WTC11 (cell line): ENCODE data around the gene CISH. TPM values are rescaled to one million over a fixed set of nuclear protein-coding genes. Genes with fewer than 3 reads are reported as not detected.

Experiments
- ATAC-seq: fragments of 200-7000 bp; cut with Tn5 transposase; 2 replicates; pipeline ENCODE4 v1.10.0; 2021; ENCODE audit warnings: mild to moderate bottlenecking, moderate library complexity
- CTCF ChIA-PET: fragments of 300-600 bp; sonication (Branson Sonifier 250); formaldehyde crosslinking; loops from one replicate; lab custom pipeline; 2021; ENCODE audit warnings: antibody characterized with exemption; lab: Charles Lee
- POLR2A ChIA-PET: fragments of 350-600 bp; sonication (Branson Sonifier 250); formaldehyde crosslinking; loops from one replicate; lab custom pipeline; 2021; ENCODE audit warnings: antibody characterized with exemption; lab: Charles Lee
- DNase-seq: peaks from one replicate; pipeline ENCODE4 v3.0.0; 2021; ENCODE audit warnings: low spot score
- H3K27ac Mint-ChIP-seq: 2 replicates; pipeline ENCODE4 v1.8.0; 2021; ENCODE audit warnings: mixed read lengths
- H3K27me3 Mint-ChIP-seq: 2 replicates; pipeline ENCODE4 v1.8.0; 2021; ENCODE audit warnings: low read depth, mild to moderate bottlenecking, moderate library complexity, mixed read lengths
- H3K36me3 Mint-ChIP-seq: 2 replicates; pipeline ENCODE4 v1.8.0; 2021; ENCODE audit warnings: mixed read lengths
- H3K4me1 Mint-ChIP-seq: 2 replicates; pipeline ENCODE4 v1.8.0; 2022; ENCODE audit warnings: mixed read lengths
- H3K4me3 Mint-ChIP-seq: 2 replicates; pipeline ENCODE4 v1.8.0; 2021; ENCODE audit warnings: mild to moderate bottlenecking, moderate library complexity, mixed read lengths
- H3K9me3 Mint-ChIP-seq: 2 replicates; pipeline ENCODE4 v1.8.0; 2021; ENCODE audit warnings: mixed read lengths
- AR ChIP-seq: fragments of 250-450 bp; sonication (Bioruptor Pico); IDR thresholded peaks from 2 replicates; pipeline ENCODE4 v1.9.0; 2021; ENCODE audit warnings: mild to moderate bottlenecking
- ETV6 ChIP-seq: sonication (generic); formaldehyde crosslinking; IDR thresholded peaks from 2 replicates; pipeline ENCODE4 v1.8.1; 2022; ENCODE audit warnings: mild to moderate bottlenecking, missing genetic modification reagents
- FOXP1 ChIP-seq: sonication (generic); formaldehyde crosslinking; IDR thresholded peaks from 2 replicates; pipeline ENCODE4 v1.8.0; 2022; ENCODE audit warnings: missing genetic modification reagents, mild to moderate bottlenecking, moderate library complexity, borderline replicate concordance
- GABPB1 ChIP-seq: sonication (generic); formaldehyde crosslinking; IDR thresholded peaks from 2 replicates; pipeline ENCODE4 v1.8.1; 2023; ENCODE audit warnings: mild to moderate bottlenecking, missing genetic modification reagents
- GTF2I ChIP-seq: fragments of 250-450 bp; sonication (Bioruptor Pico); conservative IDR thresholded peaks from 2 replicates; pipeline ENCODE4 v1.4.0; 2021; ENCODE audit warnings: mild to moderate bottlenecking
- JAZF1 ChIP-seq: fragments of 250-450 bp; sonication (Bioruptor Pico); IDR thresholded peaks from 2 replicates; pipeline ENCODE4 v1.9.0; 2021; ENCODE audit warnings: moderate library complexity, mild to moderate bottlenecking, inconsistent platforms
- JUN ChIP-seq: sonication (generic); formaldehyde crosslinking; IDR thresholded peaks from 2 replicates; pipeline ENCODE4 v1.8.0; 2023; ENCODE audit warnings: mild to moderate bottlenecking, missing genetic modification reagents
- MAX ChIP-seq: sonication (generic); formaldehyde crosslinking; IDR thresholded peaks from 2 replicates; pipeline ENCODE4 v1.8.0; 2022; ENCODE audit warnings: mild to moderate bottlenecking, missing genetic modification reagents
- NR1H2 ChIP-seq: sonication (generic); formaldehyde crosslinking; IDR thresholded peaks from 2 replicates; pipeline ENCODE4 v1.9.0; 2021; ENCODE audit warnings: mild to moderate bottlenecking, moderate library complexity, missing genetic modification reagents
- NR3C1 ChIP-seq: sonication (generic); formaldehyde crosslinking; conservative IDR thresholded peaks from 2 replicates; pipeline ENCODE4 v1.8.1; 2023; ENCODE audit warnings: low read depth, mild to moderate bottlenecking, missing genetic modification reagents
- SP1 ChIP-seq: sonication (generic); formaldehyde crosslinking; conservative IDR thresholded peaks from 2 replicates; pipeline ENCODE4 v1.8.1; 2022; ENCODE audit warnings: missing genetic modification reagents
- TEAD4 ChIP-seq: sonication (generic); formaldehyde crosslinking; IDR thresholded peaks from 2 replicates; pipeline ENCODE4 v1.8.0; 2022; ENCODE audit warnings: mild to moderate bottlenecking, missing genetic modification reagents
- ZMAT4 ChIP-seq: fragments of 250-450 bp; sonication (Bioruptor Pico); IDR thresholded peaks from 2 replicates; pipeline ENCODE4 v1.9.0; 2021; ENCODE audit warnings: mild to moderate bottlenecking
- ZNF317 ChIP-seq: sonication (generic); formaldehyde crosslinking; IDR thresholded peaks from 2 replicates; pipeline ENCODE4 v1.8.1; 2023; ENCODE audit warnings: low read depth, mild to moderate bottlenecking, moderate library complexity, missing genetic modification reagents, borderline replicate concordance
- total RNA-seq: library from RNA; stranded (reverse); gene quantifications from 3 replicates; pipeline ENCODE4 v1.2.3, GENCODE V29; 2021
- TF ChIP-seq, protein P1 (sequence below): sonication (generic); formaldehyde crosslinking; IDR thresholded peaks from 2 replicates; pipeline ENCODE4 v1.8.0; 2022; ENCODE audit warnings: missing genetic modification reagents
- TF ChIP-seq, protein P2 (sequence below): sonication (generic); formaldehyde crosslinking; IDR thresholded peaks from 2 replicates; pipeline ENCODE4 v1.8.1; 2022; ENCODE audit warnings: low read depth, mild to moderate bottlenecking, moderate library complexity, missing genetic modification reagents, borderline replicate concordance
- TF ChIP-seq, protein P3 (sequence below): sonication (generic); formaldehyde crosslinking; IDR thresholded peaks from 2 replicates; pipeline ENCODE4 v1.8.1; 2023; ENCODE audit warnings: mild to moderate bottlenecking, missing genetic modification reagents, moderate library complexity
- TF ChIP-seq, protein P4 (sequence below): fragments of 250-450 bp; sonication (Bioruptor Pico); IDR thresholded peaks from 2 replicates; pipeline ENCODE4 v1.9.0; 2021; ENCODE audit warnings: moderate library complexity, mild to moderate bottlenecking, inconsistent platforms, borderline replicate concordance

CISH gene
- total RNA-seq, 1 experiment from 2014 or later, result 2.4 TPM

- H3K4me1 Mint-ChIP-seq, result no peaks in the 10 kb centered on the region
- ATAC-seq (no peak), DNase-seq (no peak)
- H3K36me3 Mint-ChIP-seq, result no peaks in the 10 kb centered on the region
- ChIA-PET CTCF (interaction anchor here (3.1 kb wide), 1 partner anchor 42 kb away, joined by 11 read pairs; the partner anchor contains the start of gene MAPKAPK3), POLR2A (no interaction called here)
- peaks cover 3% of the 10 kb centered on the region; the same call in 1 of the 2 replicates for H3K27me3 Mint-ChIP-seq
- H3K4me3 Mint-ChIP-seq, result no peak overlapping the region
- no peaks in the 10 kb centered on the region for H3K9me3 Mint-ChIP-seq
- no peak overlapping the region for H3K27ac Mint-ChIP-seq
- TF ChIP-seq, protein P1, sequence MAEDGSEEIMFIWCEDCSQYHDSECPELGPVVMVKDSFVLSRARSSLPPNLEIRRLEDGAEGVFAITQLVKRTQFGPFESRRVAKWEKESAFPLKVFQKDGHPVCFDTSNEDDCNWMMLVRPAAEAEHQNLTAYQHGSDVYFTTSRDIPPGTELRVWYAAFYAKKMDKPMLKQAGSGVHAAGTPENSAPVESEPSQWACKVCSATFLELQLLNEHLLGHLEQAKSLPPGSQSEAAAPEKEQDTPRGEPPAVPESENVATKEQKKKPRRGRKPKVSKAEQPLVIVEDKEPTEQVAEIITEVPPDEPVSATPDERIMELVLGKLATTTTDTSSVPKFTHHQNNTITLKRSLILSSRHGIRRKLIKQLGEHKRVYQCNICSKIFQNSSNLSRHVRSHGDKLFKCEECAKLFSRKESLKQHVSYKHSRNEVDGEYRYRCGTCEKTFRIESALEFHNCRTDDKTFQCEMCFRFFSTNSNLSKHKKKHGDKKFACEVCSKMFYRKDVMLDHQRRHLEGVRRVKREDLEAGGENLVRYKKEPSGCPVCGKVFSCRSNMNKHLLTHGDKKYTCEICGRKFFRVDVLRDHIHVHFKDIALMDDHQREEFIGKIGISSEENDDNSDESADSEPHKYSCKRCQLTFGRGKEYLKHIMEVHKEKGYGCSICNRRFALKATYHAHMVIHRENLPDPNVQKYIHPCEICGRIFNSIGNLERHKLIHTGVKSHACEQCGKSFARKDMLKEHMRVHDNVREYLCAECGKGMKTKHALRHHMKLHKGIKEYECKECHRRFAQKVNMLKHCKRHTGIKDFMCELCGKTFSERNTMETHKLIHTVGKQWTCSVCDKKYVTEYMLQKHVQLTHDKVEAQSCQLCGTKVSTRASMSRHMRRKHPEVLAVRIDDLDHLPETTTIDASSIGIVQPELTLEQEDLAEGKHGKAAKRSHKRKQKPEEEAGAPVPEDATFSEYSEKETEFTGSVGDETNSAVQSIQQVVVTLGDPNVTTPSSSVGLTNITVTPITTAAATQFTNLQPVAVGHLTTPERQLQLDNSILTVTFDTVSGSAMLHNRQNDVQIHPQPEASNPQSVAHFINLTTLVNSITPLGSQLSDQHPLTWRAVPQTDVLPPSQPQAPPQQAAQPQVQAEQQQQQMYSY (CRISPR knock-in tag), result no peak
- TF ChIP-seq ZNF317 (CRISPR knock-in tag), result no peak
- TF ChIP-seq, protein P2, sequence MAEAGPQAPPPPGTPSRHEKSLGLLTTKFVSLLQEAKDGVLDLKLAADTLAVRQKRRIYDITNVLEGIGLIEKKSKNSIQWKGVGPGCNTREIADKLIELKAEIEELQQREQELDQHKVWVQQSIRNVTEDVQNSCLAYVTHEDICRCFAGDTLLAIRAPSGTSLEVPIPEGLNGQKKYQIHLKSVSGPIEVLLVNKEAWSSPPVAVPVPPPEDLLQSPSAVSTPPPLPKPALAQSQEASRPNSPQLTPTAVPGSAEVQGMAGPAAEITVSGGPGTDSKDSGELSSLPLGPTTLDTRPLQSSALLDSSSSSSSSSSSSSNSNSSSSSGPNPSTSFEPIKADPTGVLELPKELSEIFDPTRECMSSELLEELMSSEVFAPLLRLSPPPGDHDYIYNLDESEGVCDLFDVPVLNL (CRISPR knock-in tag), result no peak
- no peak for TF ChIP-seq GABPB1
- no peak for TF ChIP-seq NR1H2 (CRISPR knock-in tag)
- TF ChIP-seq FOXP1, result no peak
- TF ChIP-seq, all 79 proteins: peak for 0
Measured at GRCh38 chr3:50658416-50658815, 46.8 kb upstream of the CISH start.

DNA sequence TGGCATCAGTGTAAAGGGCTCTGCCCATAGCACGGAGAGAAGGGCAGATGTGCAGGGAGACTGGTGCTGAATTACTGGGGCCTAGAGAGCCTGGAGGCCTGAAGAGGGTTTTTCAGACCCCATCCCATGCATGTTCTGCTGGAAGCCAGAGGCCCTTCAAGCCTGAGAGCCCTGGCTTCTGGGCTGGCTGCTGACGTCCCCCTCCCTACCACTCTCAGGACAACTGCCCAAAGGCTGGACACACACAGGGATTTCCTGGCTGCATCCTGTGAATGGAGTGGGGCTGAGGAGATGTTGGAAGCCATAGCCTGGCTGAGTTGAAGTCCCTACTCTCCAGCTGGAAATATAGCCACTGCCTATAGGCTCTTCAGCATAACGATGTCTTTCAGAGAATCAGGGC, 46.2 kb upstream of the CISH start:
- TF ChIP-seq, protein P3, sequence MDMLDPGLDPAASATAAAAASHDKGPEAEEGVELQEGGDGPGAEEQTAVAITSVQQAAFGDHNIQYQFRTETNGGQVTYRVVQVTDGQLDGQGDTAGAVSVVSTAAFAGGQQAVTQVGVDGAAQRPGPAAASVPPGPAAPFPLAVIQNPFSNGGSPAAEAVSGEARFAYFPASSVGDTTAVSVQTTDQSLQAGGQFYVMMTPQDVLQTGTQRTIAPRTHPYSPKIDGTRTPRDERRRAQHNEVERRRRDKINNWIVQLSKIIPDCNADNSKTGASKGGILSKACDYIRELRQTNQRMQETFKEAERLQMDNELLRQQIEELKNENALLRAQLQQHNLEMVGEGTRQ (CRISPR knock-in tag), result no peak
- TF ChIP-seq NR3C1 (no peak), MAX (CRISPR knock-in tag) (no peak)
- ATAC-seq (no peak), DNase-seq (no peak)
- H3K4me1 Mint-ChIP-seq, result no peaks in the 10 kb centered on the region
- no peaks in the 10 kb centered on the region for H3K36me3 Mint-ChIP-seq
- CTCF ChIA-PET, result interaction anchor here (3.1 kb wide), 1 partner anchor 41 kb away, joined by 11 read pairs; the partner anchor contains the start of gene MAPKAPK3
- H3K9me3 Mint-ChIP-seq, result no peaks in the 10 kb centered on the region
- H3K27me3 Mint-ChIP-seq, result peaks cover 3% of the 10 kb centered on the region; the same call in 1 of the 2 replicates
- POLR2A ChIA-PET, result no interaction called here
- H3K4me3 Mint-ChIP-seq, result no peak overlapping the region
- H3K27ac Mint-ChIP-seq, result no peak overlapping the region

DNA sequence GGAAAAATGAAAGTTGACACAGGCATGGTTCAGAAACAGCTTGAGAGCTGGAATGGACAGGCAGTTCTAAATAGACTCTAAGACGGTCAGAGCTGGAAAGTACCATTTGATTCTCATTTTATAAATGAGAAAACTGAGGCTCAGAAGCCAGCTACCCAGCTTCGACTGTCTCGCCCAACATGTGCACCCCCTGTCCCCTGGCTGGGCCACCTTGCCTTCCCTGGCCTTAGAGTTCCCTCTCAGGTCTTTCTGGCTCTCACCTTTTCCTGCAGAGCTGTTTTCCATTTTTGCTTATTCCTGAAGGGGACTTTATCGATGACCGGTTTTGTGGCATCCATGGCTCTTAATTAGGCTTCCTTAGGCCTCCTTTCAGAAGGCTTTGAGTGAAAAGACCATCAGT, 45.8 kb upstream of the CISH start:
- peaks cover 3% of the 10 kb centered on the region for H3K4me1 Mint-ChIP-seq
- peaks cover 3% of the 10 kb centered on the region; the same call in 1 of the 2 replicates for H3K27me3 Mint-ChIP-seq
- no peak for TF ChIP-seq ZMAT4 (CRISPR knock-in tag)
- no peak for TF ChIP-seq TEAD4 (CRISPR knock-in tag)
- TF ChIP-seq GTF2I (CRISPR knock-in tag), result no peak
- TF ChIP-seq NR1H2 (CRISPR knock-in tag), result no peak
- TF ChIP-seq ETV6 (CRISPR knock-in tag), result no peak
- no peak for TF ChIP-seq JAZF1 (CRISPR knock-in tag)
- TF ChIP-seq, protein P4, sequence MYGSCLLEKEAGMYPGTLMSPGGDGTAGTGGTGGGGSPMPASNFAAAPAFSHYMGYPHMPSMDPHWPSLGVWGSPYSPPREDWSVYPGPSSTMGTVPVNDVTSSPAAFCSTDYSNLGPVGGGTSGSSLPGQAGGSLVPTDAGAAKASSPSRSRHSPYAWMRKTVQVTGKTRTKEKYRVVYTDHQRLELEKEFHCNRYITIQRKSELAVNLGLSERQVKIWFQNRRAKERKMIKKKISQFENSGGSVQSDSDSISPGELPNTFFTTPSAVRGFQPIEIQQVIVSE (CRISPR knock-in tag), result no peak
- TF ChIP-seq JUN, result no peak
- TF ChIP-seq SP1 (CRISPR knock-in tag), result no peak
- no peak for TF ChIP-seq AR
- H3K27ac Mint-ChIP-seq, result no peak overlapping the region
- DNase-seq (no peak), ATAC-seq (no peak)
- no peaks in the 10 kb centered on the region for H3K36me3 Mint-ChIP-seq
- no peaks in the 10 kb centered on the region for H3K9me3 Mint-ChIP-seq
- ChIA-PET CTCF (interaction anchor here (3.1 kb wide), 1 partner anchor 41 kb away, joined by 11 read pairs; the partner anchor contains the start of gene MAPKAPK3), POLR2A (no interaction called here)
- no peak overlapping the region for H3K4me3 Mint-ChIP-seq
